CD8-positive, alpha-beta memory T cell (primary cell): ENCODE results near the gene APOA5. TPM values are rescaled to one million over a fixed set of nuclear protein-coding genes. Genes with fewer than 3 reads are reported as not detected.

Experiments
- CTCF ChIA-PET: fragments of 350-600 bp; sonication (Branson Sonifier 250); formaldehyde crosslinking; loops from one replicate; lab custom pipeline; 2021; ENCODE audit warnings: antibody characterized with exemption; lab: Charles Lee
- POLR2A ChIA-PET: fragments of 350-600 bp; sonication (Branson Sonifier 250); formaldehyde crosslinking; loops from one replicate; lab custom pipeline; 2021; ENCODE audit warnings: antibody characterized with exemption; lab: Charles Lee
- DNase-seq, 5 donors: peaks; one replicate each; pipeline versions ENCODE4 v3.0.0 to v3.0.0-alpha.2; 2020 to 2022; ENCODE audit warnings: mixed read lengths in 1 of 5
- H3K27ac ChIP-seq: one replicate; pipeline ENCODE4 v1.7.0; 2013; ENCODE audit warnings: low read depth, mild to moderate bottlenecking, low read length, moderate library complexity
- H3K27me3 ChIP-seq: 2 replicates; pipeline ENCODE4 v1.7.0; 2013; ENCODE audit warnings: low read length, mild to moderate bottlenecking; ENCODE audit not compliant: insufficient read depth, poor library complexity, severe bottlenecking
- H3K36me3 ChIP-seq: 2 replicates; pipeline ENCODE4 v1.7.0; 2013; ENCODE audit warnings: mild to moderate bottlenecking, low read length, moderate library complexity; ENCODE audit not compliant: insufficient read depth
- H3K4me1 ChIP-seq: 2 replicates; pipeline ENCODE4 v1.7.0; 2013; ENCODE audit warnings: mild to moderate bottlenecking, low read length, moderate library complexity; ENCODE audit not compliant: insufficient read depth
- H3K4me3 ChIP-seq: 2 replicates; pipeline ENCODE4 v1.7.0; 2013; ENCODE audit warnings: mild to moderate bottlenecking, low read length
- H3K9me3 ChIP-seq: 2 replicates; pipeline ENCODE4 v1.7.0; 2013; ENCODE audit warnings: mild to moderate bottlenecking, low read length
- H3K27ac Mint-ChIP-seq, 8 donors: one replicate each; pipeline ENCODE4 v1.8.0; 2020 to 2021; ENCODE audit warnings: mixed read lengths in 8 of 8, mild to moderate bottlenecking in 6 of 8, inconsistent platforms in 3 of 8, moderate library complexity in 3 of 8
- H3K27me3 Mint-ChIP-seq, 2 donors: one replicate each; pipeline ENCODE4 v1.8.0; 2020 to 2021; ENCODE audit warnings: mixed read lengths in 2 of 2, mild to moderate bottlenecking in 1 of 2, moderate library complexity in 1 of 2
- H3K36me3 Mint-ChIP-seq, 3 donors: one replicate each; pipeline ENCODE4 v1.8.0; 2020 to 2021; ENCODE audit warnings: mixed read lengths in 3 of 3, inconsistent platforms in 1 of 3, mild to moderate bottlenecking in 1 of 3
- H3K4me1 Mint-ChIP-seq, 3 donors: one replicate each; pipeline ENCODE4 v1.8.0; 2020 to 2021; ENCODE audit warnings: mixed read lengths in 3 of 3, inconsistent platforms in 1 of 3, mild to moderate bottlenecking in 1 of 3
- H3K4me3 Mint-ChIP-seq, 7 donors: one replicate each; pipeline ENCODE4 v1.8.0; 2020 to 2021; ENCODE audit warnings: mixed read lengths in 7 of 7, mild to moderate bottlenecking in 6 of 7, moderate library complexity in 4 of 7, inconsistent platforms in 2 of 7
- H3K9me3 Mint-ChIP-seq, 5 donors: one replicate each; pipeline ENCODE4 v1.8.0; 2020 to 2022; ENCODE audit warnings: mixed read lengths in 5 of 5, mild to moderate bottlenecking in 3 of 5, moderate library complexity in 2 of 5, inconsistent platforms in 1 of 5
- polyA plus RNA-seq: library from polyadenylated mRNA; unstranded; fragments of 300-500 nt; fragmentation: Illumina TruSeq; gene quantifications from one replicate; pipeline ENCODE4 v1.2.3, GENCODE V29; 2021
- total RNA-seq, 2 experiments: library from RNA; stranded (reverse); gene quantifications; one replicate each; pipeline ENCODE4 v1.2.3, GENCODE V29; 2021

APOA5 gene
- total and polyA plus RNA-seq, 3 experiments from 2014 or later, result not detected

DNA sequence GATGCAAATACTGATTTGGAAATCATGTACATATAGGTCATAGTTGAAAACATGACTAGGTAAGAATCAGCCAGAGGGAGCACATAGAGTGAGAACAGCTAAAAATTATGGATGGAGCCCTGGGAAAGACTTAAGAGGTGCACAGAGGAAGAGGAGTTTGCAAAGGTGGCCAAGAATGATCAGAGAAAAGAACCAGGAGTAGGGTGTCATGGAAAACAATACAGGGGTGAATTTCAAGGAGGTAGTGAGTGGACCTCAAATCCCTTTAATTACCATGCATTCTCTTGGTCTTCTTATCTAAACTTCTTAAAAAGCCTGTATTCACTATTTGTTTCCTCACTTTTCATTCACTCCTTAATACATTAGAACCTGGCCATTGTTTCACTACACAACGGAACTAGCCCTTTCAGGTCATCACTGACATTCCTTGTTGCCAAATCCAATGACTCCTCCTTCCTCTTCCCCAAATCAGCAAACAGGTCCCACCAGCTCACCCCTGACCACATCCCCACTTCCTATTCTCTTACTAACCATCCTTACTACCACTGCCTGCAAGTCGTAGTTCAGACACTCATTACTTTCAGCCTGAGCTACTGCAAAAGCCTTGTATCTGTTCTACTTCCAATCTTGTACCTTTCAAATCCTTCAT, 41.5 kb downstream of the APOA5 start:
- POLR2A ChIA-PET, result interaction anchor here (0.5 kb wide), 1 partner anchor 382 kb away, joined by 3 read pairs; no protein-coding TSS in a partner anchor
- H3K4me3 ChIP-seq, result no peak overlapping the region
- CTCF ChIA-PET, result interaction anchor here (1.3 kb wide), 1 partner anchor 86 kb away, joined by 4 read pairs; no protein-coding TSS in a partner anchor
- H3K36me3 ChIP-seq, result peaks cover 28% of the 10 kb centered on the region
- no peaks in the 10 kb centered on the region for H3K4me1 ChIP-seq
- H3K9me3 ChIP-seq, result no peaks in the 10 kb centered on the region
- H3K9me3 Mint-ChIP-seq, result no peaks in the 10 kb centered on the region
- no peak for DNase-seq
- H3K27me3 Mint-ChIP-seq, result no peaks in the 10 kb centered on the region
- no peak overlapping the region for H3K27ac Mint-ChIP-seq
- no peak overlapping the region for H3K4me3 Mint-ChIP-seq
- H3K36me3 Mint-ChIP-seq, result peaks cover 0 to 56% (median 26%) of the 10 kb centered on the region in 3 donors
- no peak overlapping the region for H3K27ac ChIP-seq
- H3K27me3 ChIP-seq, result no peaks in the 10 kb centered on the region
- H3K4me1 Mint-ChIP-seq, result peaks cover 0 to 8% (median 0%) of the 10 kb centered on the region in 3 donors

DNA sequence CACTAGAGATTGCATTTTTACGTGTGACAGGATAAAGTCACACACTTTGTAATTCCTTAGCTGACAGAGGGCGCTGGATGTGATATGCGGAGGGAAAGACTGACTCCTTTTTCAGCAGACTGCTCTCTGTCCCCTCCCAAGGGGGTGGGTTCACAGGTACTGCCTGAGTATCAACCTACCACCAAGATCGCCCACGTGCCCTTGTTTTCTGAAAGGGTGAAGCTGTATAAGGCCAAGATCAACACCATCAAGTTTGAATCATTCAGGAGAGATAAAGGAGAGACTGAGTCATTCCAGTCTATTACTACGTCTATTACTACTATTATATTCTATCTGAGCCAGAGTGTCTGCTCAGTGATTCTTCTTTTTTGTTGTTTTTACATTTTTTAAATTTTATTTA, 49.6 kb downstream of the APOA5 start:
- Histone ChIP-seq H3K27me3 (no peaks in the 10 kb centered on the region), H3K36me3 (no peaks in the 10 kb centered on the region), H3K4me1 (no peaks in the 10 kb centered on the region), H3K9me3 (no peaks in the 10 kb centered on the region), H3K4me3 (no peak overlapping the region), H3K27ac (no peak overlapping the region)
- Mint-ChIP-seq H3K27me3 (no peaks in the 10 kb centered on the region), H3K27ac (no peak overlapping the region), H3K9me3 (no peaks in the 10 kb centered on the region), H3K4me1 (no peaks in the 10 kb centered on the region), H3K4me3 (no peak overlapping the region), H3K36me3 (peaks cover 0 to 13% (median 6%) of the 10 kb centered on the region in 3 donors)
- DNase-seq, result no peak
- POLR2A ChIA-PET, result no interaction called here
- CTCF ChIA-PET, result interaction anchor here (1.0 to 2.1 kb wide), 9 partner anchors 9 to 438 kb away, joined by 3 to 6 read pairs (median 3); no protein-coding TSS in a partner anchor

DNA sequence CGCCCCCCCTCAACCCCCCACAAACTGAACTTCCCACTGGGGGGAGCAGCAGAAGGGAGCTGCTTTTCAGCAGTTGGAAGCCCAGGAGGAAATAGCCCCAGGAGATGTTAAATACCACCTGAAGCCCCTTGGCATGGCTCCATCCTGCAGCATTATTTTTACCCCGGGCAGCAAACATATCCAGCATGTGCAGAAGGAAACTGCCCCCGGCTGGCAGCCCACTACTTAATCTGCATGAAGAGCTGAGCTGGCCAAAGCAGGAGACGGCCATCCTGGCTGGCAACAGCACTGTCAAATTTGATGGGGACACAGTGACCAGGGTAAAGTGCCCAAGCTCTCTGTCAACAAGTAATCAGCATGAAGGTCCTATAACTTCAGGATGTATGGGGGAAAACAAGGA, 50.9 kb downstream of the APOA5 start:
- Histone ChIP-seq H3K9me3 (no peaks in the 10 kb centered on the region), H3K4me1 (no peaks in the 10 kb centered on the region), H3K36me3 (no peaks in the 10 kb centered on the region), H3K4me3 (no peak overlapping the region), H3K27ac (no peak overlapping the region), H3K27me3 (no peaks in the 10 kb centered on the region)
- H3K4me3 Mint-ChIP-seq, result no peak overlapping the region
- no peaks in the 10 kb centered on the region for H3K4me1 Mint-ChIP-seq
- H3K27me3 Mint-ChIP-seq, result no peaks in the 10 kb centered on the region
- ChIA-PET CTCF (interaction anchor here (1.8 kb wide), 1 partner anchor 95 kb away, joined by 4 read pairs; no protein-coding TSS in a partner anchor), POLR2A (no interaction called here)
- H3K36me3 Mint-ChIP-seq, result peaks cover 0 to 5% (median 2%) of the 10 kb centered on the region in 3 donors
- no peak for DNase-seq
- H3K9me3 Mint-ChIP-seq, result no peaks in the 10 kb centered on the region
- no peak overlapping the region for H3K27ac Mint-ChIP-seq

Other genes starting within 250 kb of the APOA5 start
- 10 to 100 TPM; 31.4 to 32.3 TPM for gene BUD13, start 18.9 kb downstream of the APOA5 start, total RNA-seq
- gene BUD13, start 18.9 kb downstream of the APOA5 start, polyA plus RNA-seq, result 15.0 TPM
- gene ZPR1, start 3.9 kb downstream of the APOA5 start, total RNA-seq, result 100 to 1,000 TPM; 118 to 124 TPM
- 47.6 TPM for gene ZPR1, start 3.9 kb downstream of the APOA5 start, polyA plus RNA-seq
- gene APOA4, start 31.4 kb upstream of the APOA5 start, total RNA-seq, result not detected
- gene APOA4, start 31.4 kb upstream of the APOA5 start, polyA plus RNA-seq, result not detected
- not detected for gene APOC3, start 38.0 kb upstream of the APOA5 start, total RNA-seq
- gene APOC3, start 38.0 kb upstream of the APOA5 start, polyA plus RNA-seq, result not detected
- gene APOA1, start 45.7 kb upstream of the APOA5 start, total RNA-seq, result under 1 TPM; 0.33 to 0.48 TPM
- gene APOA1, start 45.7 kb upstream of the APOA5 start, polyA plus RNA-seq, result not detected